Neuronal stem cell (in vitro differentiated cells): ENCODE results near the gene ANP32D.
"Not testable (repeated sequence)": the region's sequence is repeated elsewhere in the genome, so short reads cannot be mapped to it uniquely, and the experiment has no call there.

Source experiments
- DNase-seq: peaks from one replicate; pipeline ENCODE4 v3.0.0-alpha.2; 2013; ENCODE audit warnings: low spot score
- H2AFZ ChIP-seq: one replicate; pipeline ENCODE4 v1.6.1; 2013; ENCODE audit warnings: mild to moderate bottlenecking, low read length, inconsistent platforms
- H2AK5ac ChIP-seq: 2 replicates; pipeline ENCODE4 v1.6.1; 2013; ENCODE audit warnings: low read depth, mild to moderate bottlenecking, inconsistent platforms, low read length, moderate library complexity, mixed read lengths
- H2BK120ac ChIP-seq: 2 replicates; pipeline ENCODE4 v1.6.1; 2013; ENCODE audit warnings: low read depth, mild to moderate bottlenecking, inconsistent platforms, low read length, moderate library complexity, mixed read lengths
- H2BK12ac ChIP-seq: one replicate; pipeline ENCODE4 v1.6.1; 2013; ENCODE audit warnings: low read length, inconsistent platforms
- H2BK15ac ChIP-seq: 2 replicates; pipeline ENCODE4 v1.6.1; 2013; ENCODE audit warnings: mild to moderate bottlenecking, low read length, inconsistent platforms, mixed read lengths
- H2BK5ac ChIP-seq: one replicate; pipeline ENCODE4 v1.6.1; 2013; ENCODE audit warnings: inconsistent platforms, mild to moderate bottlenecking, low read length, moderate library complexity
- H3K14ac ChIP-seq: one replicate; pipeline ENCODE4 v1.6.1; 2013; ENCODE audit warnings: low read length, inconsistent platforms
- H3K18ac ChIP-seq: 2 replicates; pipeline ENCODE4 v1.6.1; 2013; ENCODE audit warnings: low read length, inconsistent platforms
- H3K23ac ChIP-seq: 2 replicates; pipeline ENCODE4 v1.6.1; 2013; ENCODE audit warnings: low read depth, mild to moderate bottlenecking, mixed read lengths, low read length, inconsistent platforms; ENCODE audit not compliant: poor library complexity
- H3K27ac ChIP-seq: replicated peaks from 3 replicates; pipeline ENCODE4 v1.5.1; 2013; ENCODE audit warnings: low read length, inconsistent platforms
- H3K27me3 ChIP-seq, 3 experiments: 2 replicates each; pipeline ENCODE4 v1.6.1; 2013; ENCODE audit warnings: low read length in 3 of 3, mild to moderate bottlenecking in 2 of 3, inconsistent platforms in 1 of 3, low read depth in 1 of 3, mixed read lengths in 1 of 3, moderate library complexity in 1 of 3; ENCODE audit not compliant: control insufficient read depth in 3 of 3, insufficient read depth in 3 of 3
- H3K36me3 ChIP-seq, 2 donors: replicated peaks in 1 of 2; 2 replicates each; pipeline ENCODE4 v1.6.1; 2013; ENCODE audit warnings: low read length in 2 of 2; ENCODE audit not compliant: control insufficient read depth in 2 of 2, insufficient read depth in 2 of 2
- H3K4ac ChIP-seq: 2 replicates; pipeline ENCODE4 v1.6.1; 2013; ENCODE audit warnings: inconsistent platforms, mild to moderate bottlenecking, low read length, moderate library complexity
- H3K4me1 ChIP-seq, 2 donors: 1 replicate in 1 of 2; 2 replicates in 1 of 2; pipeline ENCODE4 v1.6.1; 2013; ENCODE audit warnings: low read length in 2 of 2, low read depth in 1 of 2; ENCODE audit not compliant: control insufficient read depth in 2 of 2, insufficient read depth in 1 of 2
- H3K4me2 ChIP-seq: one replicate; pipeline ENCODE4 v1.6.1; 2013; ENCODE audit warnings: mild to moderate bottlenecking, low read length, inconsistent platforms; ENCODE audit not compliant: insufficient read depth, poor library complexity, severe bottlenecking
- H3K4me3 ChIP-seq, 2 donors: 2 replicates each; pipeline ENCODE4 v1.5.1; 2013; ENCODE audit warnings: low read length in 2 of 2, mild to moderate bottlenecking in 2 of 2, inconsistent platforms in 1 of 2, moderate library complexity in 1 of 2
- H3K79me1 ChIP-seq: one replicate; pipeline ENCODE4 v1.6.1; 2013; ENCODE audit warnings: low read depth, mild to moderate bottlenecking, inconsistent platforms, low read length, moderate library complexity
- H3K9ac ChIP-seq: one replicate; pipeline ENCODE4 v1.6.1; 2013; ENCODE audit warnings: mild to moderate bottlenecking, low read depth, low read length, inconsistent platforms; ENCODE audit not compliant: poor library complexity
- H3K9me3 ChIP-seq, 2 donors: replicated peaks in 1 of 2; 2 replicates each; pipeline versions ENCODE3 to v1.6.1; 2013; ENCODE audit warnings: low read length in 2 of 2, mild to moderate bottlenecking in 2 of 2, inconsistent platforms in 1 of 2, low read depth in 1 of 2, mixed read lengths in 1 of 2, moderate library complexity in 1 of 2; ENCODE audit not compliant: control insufficient read depth in 2 of 2, insufficient read depth in 1 of 2
- H4K8ac ChIP-seq: one replicate; pipeline ENCODE4 v1.6.1; 2013; ENCODE audit warnings: low read depth, mild to moderate bottlenecking, inconsistent platforms, low read length, moderate library complexity
- H4K91ac ChIP-seq: one replicate; pipeline ENCODE4 v1.6.1; 2013; ENCODE audit warnings: low read length, low read depth, mild to moderate bottlenecking, inconsistent platforms; ENCODE audit not compliant: poor library complexity
- WGBS, 2 donors: extraction: QIAGEN DNeasy Blood & Tissue Kit; methylation state at CpG; one replicate each; pipeline ENCODE4 v1.1.7; 2013; ENCODE audit warnings: missing lambda C conversion rate in 2 of 2, mixed read lengths in 1 of 2; ENCODE audit not compliant: insufficient read length in 2 of 2, insufficient replicate concordance in 1 of 2; ENCODE audit errors: extremely low coverage in 2 of 2; 5-methylcytosine and 5-hydroxymethylcytosine counted together

ANP32D gene

DNA sequence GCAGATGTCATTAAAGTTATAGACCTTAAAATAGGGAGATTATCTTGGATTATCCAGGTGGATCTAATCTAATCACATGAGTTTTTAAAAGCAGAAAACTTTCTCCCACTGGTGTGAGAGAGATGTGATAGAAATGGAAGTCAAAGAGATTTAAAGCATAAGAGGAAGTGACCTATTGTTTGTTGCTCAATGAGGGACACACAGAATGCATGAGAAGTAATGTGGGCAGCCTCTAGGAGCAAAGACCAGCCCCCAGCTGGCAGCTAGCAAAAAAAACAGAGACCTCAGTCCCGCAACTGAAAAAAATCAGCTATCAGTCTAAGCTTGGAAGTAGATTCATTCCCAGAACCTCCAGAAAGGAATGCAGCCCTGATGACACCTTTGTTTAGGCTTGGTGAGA is 24.6 kb upstream of the ANP32D start:
- Histone ChIP-seq H3K9ac (no peak overlapping the region), H3K79me1 (no peaks in the 10 kb centered on the region), H2AFZ (no peak overlapping the region), H2BK15ac (no peak overlapping the region), H3K4me1 (peaks cover 8 to 21% of the 10 kb centered on the region in 2 donors), H4K8ac (no peak overlapping the region), H3K4ac (no peak overlapping the region), H3K9me3 (peaks cover 0 to 8% of the 10 kb centered on the region in 2 donors), H3K4me3 (no peak overlapping the region), H2BK5ac (no peak overlapping the region), H3K27me3 (no peaks in the 10 kb centered on the region), H2BK120ac (no peak overlapping the region), H3K18ac (no peak overlapping the region), H3K14ac (no peak overlapping the region), H2AK5ac (no peak overlapping the region), H3K4me2 (no peak overlapping the region), H2BK12ac (no peak overlapping the region), H4K91ac (no peak overlapping the region), H3K36me3 (no peaks in the 10 kb centered on the region), H3K27ac (no peak overlapping the region), H3K23ac (no peak overlapping the region)
- no peak for DNase-seq
- no CpG with 5 or more reads among the region's 1 CpG for WGBS, 2 donors

DNA sequence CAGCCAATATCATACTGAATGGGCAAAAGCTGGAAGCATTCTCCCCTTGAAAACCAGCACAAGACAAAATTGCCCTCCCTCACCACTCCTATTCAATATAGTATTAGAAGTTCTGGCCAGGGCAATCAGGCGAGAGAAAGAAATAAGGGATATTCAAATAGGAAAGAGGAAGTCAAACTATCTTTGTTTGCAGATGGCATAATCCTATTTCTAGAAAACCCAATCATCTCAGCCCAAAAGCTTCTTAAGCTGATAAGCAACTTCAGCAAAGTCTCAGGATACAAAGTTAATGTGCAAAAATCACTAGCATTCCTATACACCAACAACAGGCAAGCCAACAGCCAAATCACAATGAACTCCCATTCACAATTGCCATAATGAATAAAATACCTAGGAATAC is 21.0 kb upstream of the ANP32D start:
- Histone ChIP-seq H3K27me3 (peaks cover 0 to 5% (median 0%) of the 10 kb centered on the region in 3 experiments), H3K27ac (no peak overlapping the region)

DNA sequence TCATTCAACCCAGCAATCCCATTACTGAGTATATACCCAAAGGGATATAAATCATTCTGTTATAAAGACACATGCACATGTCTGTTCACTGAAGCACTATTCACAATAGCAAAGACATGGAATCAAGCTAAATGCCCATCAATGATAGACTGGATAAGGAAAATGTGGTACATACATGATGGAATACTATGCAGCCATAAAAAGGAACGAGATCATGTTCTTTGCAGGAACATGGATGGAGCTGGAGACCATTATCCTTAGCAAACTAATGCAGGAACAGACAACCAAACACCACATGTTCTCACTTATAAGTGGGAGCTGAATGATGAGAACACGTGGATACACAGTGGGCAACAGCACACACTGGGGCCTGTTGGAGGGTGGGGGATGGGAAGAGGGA is 19.4 kb upstream of the ANP32D start:
- not testable (repeated sequence) for H3K4me2 ChIP-seq, H3K36me3 ChIP-seq, H4K91ac ChIP-seq, H3K23ac ChIP-seq, H2AK5ac ChIP-seq, H3K4me1 ChIP-seq, H3K4ac ChIP-seq, H2BK15ac ChIP-seq, H3K9ac ChIP-seq, H2BK12ac ChIP-seq, H3K4me3 ChIP-seq, H2AFZ ChIP-seq, H2BK5ac ChIP-seq, H3K18ac ChIP-seq, H3K27ac ChIP-seq, H3K9me3 ChIP-seq, H3K14ac ChIP-seq, DNase-seq, H4K8ac ChIP-seq, H3K79me1 ChIP-seq, H2BK120ac ChIP-seq
- no CpG with 5 or more reads among the region's 2 CpGs for WGBS, 2 donors
- peaks cover 0 to 10% (median 0%) of the 10 kb centered on the region in 3 experiments for H3K27me3 ChIP-seq

More for the DNA sequence above, 21.0 kb upstream of the ANP32D start:
- H2BK120ac ChIP-seq: no peak overlapping the region
- H3K18ac ChIP-seq: no peak overlapping the region
- H3K36me3 ChIP-seq: no peaks in the 10 kb centered on the region
- no peak overlapping the region for H3K4me3 ChIP-seq
- no CpG with 5 or more reads among the region's 1 CpG for WGBS, 2 donors
- no peak overlapping the region for H3K23ac ChIP-seq
- H3K4me1 ChIP-seq: peaks cover under 1 to 10% of the 10 kb centered on the region in 2 donors
- H3K9ac ChIP-seq: no peak overlapping the region
- no peak overlapping the region for H3K4me2 ChIP-seq
- no peak overlapping the region for H2AK5ac ChIP-seq
- H2AFZ ChIP-seq: no peak overlapping the region
- no peak overlapping the region for H3K4ac ChIP-seq
- H2BK12ac ChIP-seq: no peak overlapping the region
- H3K79me1 ChIP-seq: no peaks in the 10 kb centered on the region
- no peak overlapping the region for H4K91ac ChIP-seq
- no peak overlapping the region for H2BK15ac ChIP-seq
- no peak overlapping the region for H4K8ac ChIP-seq
- H3K9me3 ChIP-seq: peaks cover 0 to 2% of the 10 kb centered on the region in 2 donors
- H2BK5ac ChIP-seq: no peak overlapping the region
- H3K14ac ChIP-seq: no peak overlapping the region
- DNase-seq: no peak

DNA sequence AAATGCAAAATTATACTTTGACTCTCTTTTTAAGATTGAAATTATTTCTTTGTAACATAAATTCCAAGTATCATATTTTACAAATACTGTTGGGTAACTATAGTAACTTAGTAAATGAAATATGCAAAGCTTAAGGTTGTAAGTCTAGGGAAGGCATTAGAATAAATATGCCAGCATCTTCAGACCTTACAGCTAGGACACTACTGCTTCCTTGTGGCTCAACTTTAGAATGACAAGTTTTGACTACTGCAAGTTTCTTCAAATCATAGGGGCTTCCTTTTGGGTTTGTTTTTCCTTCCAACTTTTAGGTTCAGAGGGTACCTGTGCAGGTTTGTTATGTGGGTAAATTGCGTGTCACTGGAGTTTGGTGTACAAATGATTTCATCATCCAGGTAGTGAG is 17.7 kb upstream of the ANP32D start:
- no peak overlapping the region for H2BK120ac ChIP-seq
- H2BK15ac ChIP-seq: no peak overlapping the region
- H3K4me2 ChIP-seq: no peak overlapping the region
- H3K4me3 ChIP-seq: no peak overlapping the region
- peaks cover 0 to 1% of the 10 kb centered on the region in 2 donors for H3K9me3 ChIP-seq
- H2AK5ac ChIP-seq: no peak overlapping the region
- no peaks in the 10 kb centered on the region for H3K36me3 ChIP-seq
- H2BK12ac ChIP-seq: no peak overlapping the region
- no peak overlapping the region for H3K23ac ChIP-seq
- no peak overlapping the region for H3K27ac ChIP-seq
- no peak overlapping the region for H2BK5ac ChIP-seq
- DNase-seq: no peak
- no peaks in the 10 kb centered on the region for H3K4me1 ChIP-seq
- no peak overlapping the region for H4K91ac ChIP-seq
- H3K18ac ChIP-seq: no peak overlapping the region
- no CpG with 5 or more reads among the region's 1 CpG for WGBS, 2 donors
- H3K27me3 ChIP-seq: peaks cover 0 to 18% (median 0%) of the 10 kb centered on the region in 3 experiments
- H3K14ac ChIP-seq: no peak overlapping the region
- H3K79me1 ChIP-seq: no peaks in the 10 kb centered on the region
- H3K9ac ChIP-seq: no peak overlapping the region
- H3K4ac ChIP-seq: no peak overlapping the region
- no peak overlapping the region for H2AFZ ChIP-seq
- H4K8ac ChIP-seq: no peak overlapping the region
